Vagina (tissue), 2 donors: Measurements from ENCODE around the gene OGT.

ENCODE experiments used
- CTCF ChIP-seq, 3 experiments: fragments of 450-650 bp in 2 of 3; fragments of 200-600 bp in 1 of 3; sonication (generic) in 1 of 3; IDR thresholded peaks; one replicate each; pipeline ENCODE4 v1.5.1; 2017 to 2019; ENCODE audit warnings: antibody characterized with exemption in 3 of 3, mild to moderate bottlenecking in 2 of 3, moderate library complexity in 2 of 3
- POLR2A ChIP-seq, 2 donors: fragments of 450-650 bp; IDR thresholded peaks; one replicate each; pipeline ENCODE4 v1.6.1; 2017; ENCODE audit warnings: antibody characterized with exemption in 2 of 2, mild to moderate bottlenecking in 2 of 2, moderate library complexity in 2 of 2
- POLR2AphosphoS5 ChIP-seq, 2 donors: sonication (generic); formaldehyde crosslinking; IDR thresholded peaks; one replicate each; pipeline ENCODE4 v1.9.0; 2017; ENCODE audit warnings: antibody characterized with exemption in 2 of 2, mild to moderate bottlenecking in 2 of 2, low read depth in 1 of 2; ENCODE audit not compliant: insufficient read depth in 1 of 2

DNA sequence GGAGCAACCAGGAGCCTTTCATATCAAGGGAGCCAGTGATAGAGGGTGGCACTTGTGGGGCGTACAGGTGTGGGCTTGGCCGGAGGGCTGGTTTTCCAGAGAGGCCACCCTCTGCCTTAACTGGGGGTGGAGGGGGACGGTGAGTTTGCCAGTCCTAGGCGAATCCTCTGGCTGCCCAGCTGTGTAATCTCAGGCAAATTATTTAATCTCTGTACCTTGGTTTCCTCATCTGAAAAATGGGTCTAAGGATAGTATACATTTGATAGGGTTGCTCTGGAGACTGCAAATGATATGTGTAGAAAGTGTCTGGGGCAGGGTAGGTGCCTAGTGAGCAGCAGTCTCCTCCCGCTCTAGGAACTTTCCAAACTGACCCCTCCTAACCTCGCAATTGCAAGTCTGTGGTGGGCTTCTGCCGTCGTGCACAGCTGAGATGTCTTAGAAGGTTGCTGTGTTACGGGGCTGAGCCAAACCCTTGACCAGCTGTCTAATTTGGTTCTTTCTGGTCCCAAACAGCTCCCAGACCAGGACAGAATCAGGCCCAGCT lies 89.2 kb downstream of the OGT start:
- no peak for TF ChIP-seq CTCF (IDR thresholded peaks at IDR 0.05)
- no peak for TF ChIP-seq POLR2A (IDR thresholded peaks at IDR 0.05)
- no peak for TF ChIP-seq POLR2AphosphoS5 (IDR thresholded peaks at IDR 0.05; ENCODE audit: insufficient read depth in 1 of 2, low read depth in 1 of 2)
